Subcutaneous adipose tissue (tissue), 4 donors: ENCODE results near the gene PLOD2. TPM values are rescaled to one million over a fixed set of nuclear protein-coding genes. Genes with fewer than 3 reads are reported as not detected.

Experiments used
- total RNA-seq, 4 donors: library from RNA; depleted of rRNA; stranded (reverse); fragments of >200 nt; gene quantifications; one replicate each; pipeline ENCODE4 v1.1.0, GENCODE V29; 2016
- TF ChIP-seq, protein P1 (sequence below): fragments of 450-650 bp; IDR thresholded peaks from one replicate; pipeline ENCODE4 v1.5.1; 2016; ENCODE audit warnings: low read depth, mild to moderate bottlenecking, control low read depth, antibody characterized with exemption, moderate library complexity

PLOD2 gene
- total RNA-seq, 4 donors from 2014 or later, result 86.7 to 144 (median 93.8) TPM

DNA sequence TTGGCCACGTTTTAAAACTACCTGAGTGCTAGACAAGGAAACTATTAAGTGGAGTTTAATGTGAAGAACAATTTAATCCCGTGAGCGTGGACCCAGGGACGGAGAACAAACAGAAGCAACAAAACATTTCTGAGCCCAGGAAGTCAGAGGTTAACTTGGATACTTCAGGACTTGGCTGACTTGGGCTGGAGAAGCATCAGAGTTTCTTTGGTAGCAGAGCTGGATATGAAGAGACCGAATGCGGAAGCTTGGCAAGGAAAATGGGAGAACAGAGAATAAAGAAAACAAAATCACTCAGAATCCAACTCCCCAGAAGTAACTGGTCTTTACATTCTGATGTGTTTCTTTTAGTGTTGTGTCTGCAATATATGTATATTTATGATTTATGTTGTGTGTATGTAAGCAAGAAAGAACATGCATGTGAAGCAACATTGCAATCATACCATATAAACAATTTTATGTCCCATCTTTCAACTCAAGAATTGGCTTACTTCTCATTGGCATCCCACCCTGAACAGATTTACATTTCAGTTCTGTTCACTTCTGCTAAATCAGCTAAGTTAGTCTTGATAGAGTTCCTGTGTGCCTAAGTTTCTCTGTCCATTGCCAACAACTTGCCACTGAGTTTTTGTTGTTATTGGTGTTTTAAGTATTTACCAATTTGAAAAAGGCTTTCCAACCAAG is 17.2 kb upstream of the PLOD2 start:
- TF ChIP-seq, protein P1, sequence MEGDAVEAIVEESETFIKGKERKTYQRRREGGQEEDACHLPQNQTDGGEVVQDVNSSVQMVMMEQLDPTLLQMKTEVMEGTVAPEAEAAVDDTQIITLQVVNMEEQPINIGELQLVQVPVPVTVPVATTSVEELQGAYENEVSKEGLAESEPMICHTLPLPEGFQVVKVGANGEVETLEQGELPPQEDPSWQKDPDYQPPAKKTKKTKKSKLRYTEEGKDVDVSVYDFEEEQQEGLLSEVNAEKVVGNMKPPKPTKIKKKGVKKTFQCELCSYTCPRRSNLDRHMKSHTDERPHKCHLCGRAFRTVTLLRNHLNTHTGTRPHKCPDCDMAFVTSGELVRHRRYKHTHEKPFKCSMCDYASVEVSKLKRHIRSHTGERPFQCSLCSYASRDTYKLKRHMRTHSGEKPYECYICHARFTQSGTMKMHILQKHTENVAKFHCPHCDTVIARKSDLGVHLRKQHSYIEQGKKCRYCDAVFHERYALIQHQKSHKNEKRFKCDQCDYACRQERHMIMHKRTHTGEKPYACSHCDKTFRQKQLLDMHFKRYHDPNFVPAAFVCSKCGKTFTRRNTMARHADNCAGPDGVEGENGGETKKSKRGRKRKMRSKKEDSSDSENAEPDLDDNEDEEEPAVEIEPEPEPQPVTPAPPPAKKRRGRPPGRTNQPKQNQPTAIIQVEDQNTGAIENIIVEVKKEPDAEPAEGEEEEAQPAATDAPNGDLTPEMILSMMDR, result no peak

DNA sequence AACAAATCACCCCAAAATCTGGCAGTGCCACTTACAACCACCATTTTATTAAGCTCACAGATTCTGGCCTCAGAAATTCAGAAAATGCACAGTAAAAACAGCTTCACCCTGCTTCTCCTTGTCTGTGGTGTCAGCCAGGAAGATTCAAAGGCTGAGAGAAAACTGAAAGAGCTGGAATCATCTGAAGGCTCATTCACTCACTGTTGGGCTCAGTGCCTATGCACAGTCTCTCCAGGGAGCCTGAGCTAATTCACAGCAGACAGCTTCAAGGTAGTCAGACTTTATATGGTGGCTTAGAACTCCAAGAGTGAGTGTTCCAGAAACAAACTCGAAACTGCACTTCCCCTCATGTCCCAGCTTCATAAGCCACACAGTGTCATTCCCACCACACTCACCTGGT is 16.5 kb upstream of the PLOD2 start:
- TF ChIP-seq, protein P1, result no peak

DNA sequence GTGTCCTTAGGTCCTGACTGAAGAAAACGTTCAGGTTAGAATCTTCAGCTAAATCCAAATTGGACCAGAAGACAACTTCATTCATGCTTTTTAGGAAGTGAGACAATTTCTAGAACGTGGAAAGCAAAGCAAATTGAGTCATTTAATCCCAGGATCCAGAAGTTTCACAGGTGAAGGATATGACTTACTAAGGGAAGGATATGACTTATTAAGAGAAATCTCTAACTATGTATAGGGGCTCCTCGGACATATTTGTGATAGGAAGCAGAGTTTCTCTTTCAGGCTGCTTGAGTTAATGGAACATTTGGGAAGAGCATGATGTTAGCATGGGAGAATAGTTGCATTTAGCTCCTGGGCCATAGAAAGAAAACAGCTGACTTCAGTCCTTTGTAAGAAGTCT is 16.1 kb upstream of the PLOD2 start:
- TF ChIP-seq, protein P1, result no peak

DNA sequence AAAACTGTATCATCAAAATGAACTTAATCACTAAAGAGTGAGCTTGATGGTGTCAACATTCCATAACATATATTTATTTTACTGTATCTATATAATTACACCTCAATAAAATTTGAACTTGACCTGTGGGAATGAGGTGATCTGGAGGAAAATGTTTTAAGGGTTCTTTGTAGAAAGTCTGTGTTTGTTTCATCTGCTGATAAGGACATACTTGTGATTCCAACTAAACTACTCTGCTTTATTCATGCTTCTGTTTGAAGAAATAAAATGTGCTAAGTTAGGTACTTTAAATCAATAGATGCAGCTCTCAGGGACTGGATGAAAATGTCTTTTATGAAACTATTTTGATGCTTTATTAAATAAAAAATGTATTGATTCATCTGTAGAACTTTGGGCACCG is 11.6 kb upstream of the PLOD2 start:
- TF ChIP-seq, protein P1, result no peak

DNA sequence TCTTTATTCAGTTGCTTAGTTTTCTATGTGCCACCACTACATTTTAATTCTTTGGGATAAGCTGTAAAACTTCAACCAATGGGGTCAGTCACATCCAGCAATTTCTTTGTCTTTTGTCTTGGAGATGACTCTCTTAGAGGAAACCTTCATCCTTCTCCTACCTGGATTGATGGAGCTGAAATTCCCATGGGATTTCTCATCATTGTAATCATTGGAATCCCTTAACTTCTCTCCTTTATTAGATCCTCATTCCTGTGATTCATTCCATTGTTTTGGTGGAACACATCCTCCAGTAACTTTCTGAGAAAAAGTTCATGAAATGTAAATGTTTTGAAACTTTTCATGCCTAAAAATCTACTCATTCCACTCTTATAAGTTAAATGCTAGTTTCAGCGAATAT is 9.6 kb upstream of the PLOD2 start:
- TF ChIP-seq, protein P1, result no peak

DNA sequence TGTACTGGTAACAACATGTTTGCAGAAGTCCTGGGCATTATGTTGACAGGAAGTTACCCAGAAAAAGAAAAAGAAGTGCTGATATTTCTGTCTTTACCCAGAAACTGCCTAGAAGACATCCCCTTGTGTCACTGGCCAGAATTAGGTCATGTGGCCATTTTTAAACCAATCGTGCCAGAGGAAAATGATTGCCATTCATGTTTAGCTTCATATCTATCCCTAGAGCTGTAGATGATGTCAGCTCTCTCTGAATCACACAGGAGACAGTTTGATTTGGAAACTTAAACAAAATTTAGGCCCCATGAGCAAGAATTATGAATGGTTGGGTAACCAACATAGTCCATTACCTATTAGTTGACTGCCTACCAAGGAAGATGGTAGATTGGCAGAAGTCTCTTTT is 8.9 kb upstream of the PLOD2 start:
- TF ChIP-seq, protein P1, result no peak

DNA sequence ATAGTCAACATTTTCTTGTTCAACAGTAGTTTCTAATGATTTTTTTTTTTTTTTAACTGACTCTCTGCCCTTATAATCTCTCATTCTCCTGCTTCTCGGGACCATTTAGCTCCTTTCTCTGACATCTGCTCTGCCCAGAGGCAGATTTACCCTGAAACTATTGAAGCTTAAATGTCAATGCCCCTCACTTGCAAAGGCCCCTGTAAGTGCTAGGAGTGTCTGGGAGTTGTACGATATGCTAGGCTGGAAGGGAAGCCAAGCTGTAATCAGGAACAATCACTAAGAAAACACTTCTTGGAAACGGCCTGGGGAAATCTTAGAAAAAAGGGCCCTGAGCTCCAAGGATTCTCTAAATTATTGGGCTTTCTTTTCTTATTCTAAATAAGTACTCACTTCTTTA is 5.8 kb upstream of the PLOD2 start:
- TF ChIP-seq, protein P1, result no peak
